H9 (cell line): Measurements from ENCODE around the gene SPATS2. TPM values are rescaled to one million over a fixed set of nuclear protein-coding genes. Genes with fewer than 3 reads are reported as not detected.

Experiments
- DNase-seq: peaks from one replicate; pipeline ENCODE4 v3.0.0-alpha.2; 2017
- H2AFZ ChIP-seq: one replicate; pipeline ENCODE4 v1.6.1; 2013; ENCODE audit warnings: mild to moderate bottlenecking, low read length, control low read depth, moderate library complexity
- H2AK5ac ChIP-seq: 2 replicates; pipeline ENCODE4 v1.6.1; 2013; ENCODE audit warnings: low read length, control low read depth, mixed read lengths; ENCODE audit not compliant: insufficient read length
- H2BK120ac ChIP-seq: one replicate; pipeline ENCODE4 v1.6.1; 2013; ENCODE audit warnings: low read depth, mild to moderate bottlenecking, low read length, control low read depth, inconsistent platforms; ENCODE audit not compliant: poor library complexity, severe bottlenecking
- H2BK12ac ChIP-seq: 2 replicates; pipeline ENCODE4 v1.6.1; 2013; ENCODE audit warnings: low read length, control low read depth, mixed read lengths, low read depth; ENCODE audit not compliant: insufficient read length
- H2BK15ac ChIP-seq: 2 replicates; pipeline ENCODE4 v1.6.1; 2013; ENCODE audit warnings: low read depth, low read length, control low read depth
- H2BK20ac ChIP-seq: one replicate; pipeline ENCODE4 v1.6.1; 2013; ENCODE audit warnings: low read depth, mild to moderate bottlenecking, low read length, control low read depth, inconsistent platforms; ENCODE audit not compliant: poor library complexity, severe bottlenecking
- H2BK5ac ChIP-seq: 2 replicates; pipeline ENCODE4 v1.6.1; 2013; ENCODE audit warnings: low read length, control low read depth, mixed read lengths; ENCODE audit not compliant: insufficient read length
- H3K14ac ChIP-seq: 2 replicates; pipeline ENCODE4 v1.6.1; 2013; ENCODE audit warnings: low read length, control low read depth; ENCODE audit not compliant: insufficient read depth
- H3K18ac ChIP-seq: 2 replicates; pipeline ENCODE4 v1.6.1; 2013; ENCODE audit warnings: low read depth, mild to moderate bottlenecking, mixed read lengths, low read length, control low read depth; ENCODE audit not compliant: insufficient read length
- H3K23ac ChIP-seq: 2 replicates; pipeline ENCODE4 v1.6.1; 2013; ENCODE audit warnings: low read length, control low read depth, mixed read lengths, low read depth; ENCODE audit not compliant: insufficient read length
- H3K23me2 ChIP-seq: 2 replicates; pipeline ENCODE4 v1.6.1; 2013; ENCODE audit warnings: low read depth, mild to moderate bottlenecking, mixed read lengths, low read length, control low read depth; ENCODE audit not compliant: insufficient read length, poor library complexity, severe bottlenecking
- H3K27ac ChIP-seq: 2 replicates; pipeline ENCODE4 v1.5.1; 2013; ENCODE audit warnings: low read length, control low read depth, mixed read lengths, low read depth; ENCODE audit not compliant: insufficient read length
- H3K27me3 ChIP-seq: 2 replicates; pipeline ENCODE4 v1.6.1; 2013; ENCODE audit warnings: low read length, control low read depth, inconsistent platforms; ENCODE audit not compliant: insufficient read depth
- H3K4ac ChIP-seq: 2 replicates; pipeline ENCODE4 v1.6.1; 2013; ENCODE audit warnings: low read depth, mild to moderate bottlenecking, control low read depth, inconsistent platforms, low read length, moderate library complexity
- H3K4me1 ChIP-seq: 2 replicates; pipeline ENCODE4 v1.6.1; 2013; ENCODE audit warnings: low read length, control low read depth, inconsistent platforms; ENCODE audit not compliant: insufficient read depth
- H3K4me2 ChIP-seq: 2 replicates; pipeline ENCODE4 v1.6.1; 2013; ENCODE audit warnings: low read length, control low read depth, mixed read lengths; ENCODE audit not compliant: insufficient read length, insufficient read depth
- H3K56ac ChIP-seq: 2 replicates; pipeline ENCODE4 v1.6.1; 2013; ENCODE audit warnings: low read depth, mild to moderate bottlenecking, mixed read lengths, low read length, control low read depth; ENCODE audit not compliant: insufficient read length
- H3K79me1 ChIP-seq: 2 replicates; pipeline ENCODE4 v1.6.1; 2013; ENCODE audit warnings: low read depth, mild to moderate bottlenecking, moderate library complexity, low read length, control low read depth, inconsistent platforms; ENCODE audit not compliant: insufficient read depth, poor library complexity, severe bottlenecking
- H3K79me2 ChIP-seq: 2 replicates; pipeline ENCODE4 v1.6.1; 2013; ENCODE audit warnings: low read length, control low read depth, inconsistent platforms; ENCODE audit not compliant: insufficient read depth
- H3K9ac ChIP-seq: 2 replicates; pipeline ENCODE4 v1.6.1; 2013; ENCODE audit warnings: low read length, control low read depth, mixed read lengths; ENCODE audit not compliant: insufficient read length; ENCODE audit errors: extremely low read depth
- H3K9me3 ChIP-seq: one replicate; pipeline ENCODE4 v1.6.1; 2013; ENCODE audit warnings: low read depth, low read length, inconsistent platforms; ENCODE audit not compliant: control insufficient read depth
- H3T11ph ChIP-seq: one replicate; pipeline ENCODE4 v1.6.1; 2013; ENCODE audit warnings: mild to moderate bottlenecking, low read length, control low read depth, inconsistent platforms
- H4K20me1 ChIP-seq: one replicate; pipeline ENCODE4 v1.6.1; 2013; ENCODE audit not compliant: control insufficient read depth, insufficient read length, insufficient read depth
- H4K5ac ChIP-seq: 2 replicates; pipeline ENCODE4 v1.6.1; 2013; ENCODE audit warnings: low read depth, mild to moderate bottlenecking, mixed read lengths, low read length, control low read depth; ENCODE audit not compliant: insufficient read length
- H4K8ac ChIP-seq: replicated peaks from 2 replicates; pipeline ENCODE4 v1.6.1; 2013; ENCODE audit warnings: low read length, control low read depth, mixed read lengths, low read depth; ENCODE audit not compliant: insufficient read length
- H4K91ac ChIP-seq: 2 replicates; pipeline ENCODE4 v1.6.1; 2013; ENCODE audit warnings: low read depth, mild to moderate bottlenecking, moderate library complexity, mixed read lengths, low read length, control low read depth; ENCODE audit not compliant: insufficient read length
- H3K27ac Mint-ChIP-seq, 3 experiments: 2 replicates in 2 of 3; 3 replicates in 1 of 3; pipeline ENCODE4 v1.8.0; 2020 to 2021; ENCODE audit warnings: mixed read lengths in 3 of 3, mild to moderate bottlenecking in 1 of 3, moderate library complexity in 1 of 3
- H3K27me3 Mint-ChIP-seq: 2 replicates; pipeline ENCODE4 v1.8.0; 2021; ENCODE audit warnings: low read depth, mild to moderate bottlenecking, moderate library complexity, mixed read lengths
- H3K36me3 Mint-ChIP-seq, 3 experiments: 2 replicates in 2 of 3; 3 replicates in 1 of 3; pipeline ENCODE4 v1.8.0; 2020 to 2021; ENCODE audit warnings: low read depth in 3 of 3, mixed read lengths in 3 of 3; ENCODE audit not compliant: insufficient read depth in 1 of 3
- H3K4me1 Mint-ChIP-seq, 2 experiments: 2 replicates each; pipeline ENCODE4 v1.8.0; 2020; ENCODE audit warnings: mixed read lengths in 2 of 2
- H3K4me3 Mint-ChIP-seq, 2 experiments: 2 replicates in 1 of 2; 3 replicates in 1 of 2; pipeline ENCODE4 v1.8.0; 2020 to 2021; ENCODE audit warnings: mild to moderate bottlenecking in 2 of 2, mixed read lengths in 2 of 2, moderate library complexity in 1 of 2
- H3K9me3 Mint-ChIP-seq, 2 experiments: 2 replicates in 1 of 2; 3 replicates in 1 of 2; pipeline ENCODE4 v1.8.0; 2020; ENCODE audit warnings: mild to moderate bottlenecking in 2 of 2, mixed read lengths in 2 of 2, moderate library complexity in 1 of 2
- CTCF ChIP-seq: fragments of 200-600 bp; sonication (generic); conservative IDR thresholded peaks from 3 replicates; pipeline ENCODE4 v1.8.0; 2021; ENCODE audit warnings: antibody characterized with exemption, mild to moderate bottlenecking
- WGBS: extraction: QIAGEN DNeasy Blood & Tissue Kit; methylation state at CpG from one replicate; pipeline ENCODE4 v1.1.7; 2013; ENCODE audit warnings: missing lambda C conversion rate, low lambda C conversion rate, mixed read lengths; ENCODE audit not compliant: insufficient read length; ENCODE audit errors: extremely low coverage; 5-methylcytosine and 5-hydroxymethylcytosine counted together
- total RNA-seq: library from RNA; stranded (reverse); gene quantifications from 2 replicates; pipeline ENCODE4 v1.2.1, GENCODE V29; 2021

Gene SPATS2
- total RNA-seq, 1 experiment from 2014 or later = 17.1 TPM

DNA sequence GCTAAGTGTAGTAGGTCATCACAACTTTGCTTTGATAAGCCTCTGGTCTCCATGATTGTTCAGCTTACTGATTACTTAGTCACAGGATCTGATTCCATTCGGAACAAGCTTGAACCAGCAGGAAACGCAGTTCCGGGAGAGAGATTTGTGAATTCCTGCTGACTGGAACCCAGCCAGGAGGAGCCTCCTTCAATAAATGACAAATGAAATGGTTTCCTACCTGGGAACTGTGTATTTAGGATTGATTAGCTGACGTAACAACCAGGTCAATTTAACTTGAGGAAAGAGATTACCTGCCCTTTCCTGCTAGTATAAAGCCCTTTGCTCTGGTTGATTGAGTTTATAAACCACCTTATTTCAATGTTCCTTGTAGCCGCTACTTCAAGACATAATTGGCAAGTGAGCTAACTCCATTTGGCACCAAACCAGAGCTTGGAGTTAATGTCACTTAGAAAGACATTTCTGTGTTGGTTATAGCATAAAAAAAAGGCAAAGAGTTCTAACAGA lies 136.5 kb downstream of the SPATS2 start:
- Histone ChIP-seq H3K4me2 (no peak overlapping the region), H3K23ac (no peak overlapping the region), H3K4ac (no peak overlapping the region), H2BK15ac (no peak overlapping the region), H3K79me1 (no peaks in the 10 kb centered on the region), H3K79me2 (no peaks in the 10 kb centered on the region), H2BK5ac (no peak overlapping the region), H3K56ac (no peak overlapping the region), H2AFZ (no peak overlapping the region), H3K14ac (no peak overlapping the region), H3K4me1 (no peaks in the 10 kb centered on the region), H3K9ac (no peak overlapping the region), H3K9me3 (no peaks in the 10 kb centered on the region), H2BK12ac (no peak overlapping the region), H4K8ac (no peak overlapping the region), H3K27ac (no peak overlapping the region), H4K91ac (no peak overlapping the region), H3K18ac (no peak overlapping the region), H2AK5ac (no peak overlapping the region), H4K5ac (no peak overlapping the region), H3T11ph (no peak overlapping the region), H3K23me2 (no peaks in the 10 kb centered on the region), H3K27me3 (no peaks in the 10 kb centered on the region), H2BK120ac (no peak overlapping the region), H2BK20ac (no peak overlapping the region), H4K20me1 (no peaks in the 10 kb centered on the region)
- Mint-ChIP-seq H3K27ac (peak overlapping the region in 1 of 3 experiments; percentile 58; a peak in 1 of 7 replicates), H3K4me1 (no peaks in the 10 kb centered on the region), H3K36me3 (peaks cover 20 to 42% (median 34%) of the 10 kb centered on the region in 3 experiments), H3K27me3 (no peaks in the 10 kb centered on the region; the same call in 1 of the 2 replicates), H3K9me3 (no peaks in the 10 kb centered on the region), H3K4me3 (no peak overlapping the region)
- no peak for TF ChIP-seq CTCF
- DNase-seq = no peak
- no CpG with 5 or more reads among the region's 5 CpGs for WGBS
